Neural crest cell (in vitro differentiated cells): ENCODE data around the gene NFIL3. TPM values are rescaled to one million over a fixed set of nuclear protein-coding genes. Genes with fewer than 3 reads are reported as not detected.
"Not testable (repeated sequence)": the region's sequence is repeated elsewhere in the genome, so short reads cannot be mapped to it uniquely, and the experiment has no call there.

Source experiments
- DNase-seq: peaks from one replicate; pipeline ENCODE4 v3.0.0; 2021; ENCODE audit warnings: low read depth, mixed read lengths, low spot score
- H3K27ac Mint-ChIP-seq: one replicate; pipeline ENCODE4 v1.8.0; 2021; ENCODE audit warnings: mild to moderate bottlenecking, mixed read lengths; ENCODE audit not compliant: unreplicated experiment
- H3K27me3 Mint-ChIP-seq: 2 replicates; pipeline ENCODE4 v1.8.0; 2021; ENCODE audit warnings: low read depth, mild to moderate bottlenecking, mixed read lengths
- H3K36me3 Mint-ChIP-seq: 2 replicates; pipeline ENCODE4 v1.8.0; 2021; ENCODE audit warnings: low read depth, mild to moderate bottlenecking, mixed read lengths
- H3K4me1 Mint-ChIP-seq: 2 replicates; pipeline ENCODE4 v1.8.0; 2021; ENCODE audit warnings: mixed read lengths
- H3K4me3 Mint-ChIP-seq: one replicate; pipeline ENCODE4 v1.8.0; 2021; ENCODE audit warnings: mild to moderate bottlenecking, mixed read lengths
- H3K9me3 Mint-ChIP-seq: 2 replicates; pipeline ENCODE4 v1.8.0; 2021; ENCODE audit warnings: mixed read lengths
- CTCF ChIP-seq: fragments of 200-600 bp; sonication (generic); conservative IDR thresholded peaks from 2 replicates; pipeline ENCODE4 v1.5.0; 2021; ENCODE audit warnings: antibody characterized with exemption, mild to moderate bottlenecking
- total RNA-seq: library from RNA; stranded (reverse); gene quantifications from 2 replicates; pipeline ENCODE4 v1.2.1, GENCODE V29; 2021

Gene NFIL3
- total RNA-seq, 1 donor from 2014 or later: 16.8 TPM

GRCh38 chr9:91371894-91372293 is 51.7 kb downstream of the NFIL3 start:
- no peak overlapping the region for H3K4me3 Mint-ChIP-seq
- peaks cover 5% of the 10 kb centered on the region for H3K9me3 Mint-ChIP-seq
- DNase-seq: no peak
- H3K27ac Mint-ChIP-seq: no peak overlapping the region
- no peaks in the 10 kb centered on the region for H3K36me3 Mint-ChIP-seq
- no peaks in the 10 kb centered on the region for H3K4me1 Mint-ChIP-seq
- no peaks in the 10 kb centered on the region for H3K27me3 Mint-ChIP-seq
- TF ChIP-seq CTCF: no peak

DNA sequence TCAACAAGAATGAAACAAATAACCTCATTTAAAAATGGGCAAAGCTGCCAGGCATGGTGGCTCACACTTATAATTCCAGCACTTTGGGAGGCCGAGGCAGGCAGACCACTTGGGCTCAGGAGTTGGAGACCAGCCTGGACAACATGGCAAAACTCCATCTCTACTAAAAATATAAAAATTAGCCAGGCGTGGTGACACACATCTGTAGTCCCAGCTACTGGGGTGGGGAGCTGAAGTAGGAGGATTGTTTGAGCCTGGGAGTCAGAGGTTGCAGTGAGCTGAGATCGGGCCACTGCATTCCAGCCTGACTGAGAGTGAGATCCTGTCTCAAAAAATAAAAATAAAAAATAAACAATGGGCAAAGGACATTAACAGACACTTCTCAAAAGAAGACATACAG is 53.6 kb downstream of the NFIL3 start:
- H3K4me1 Mint-ChIP-seq, H3K27ac Mint-ChIP-seq, H3K36me3 Mint-ChIP-seq, H3K9me3 Mint-ChIP-seq, DNase-seq, H3K27me3 Mint-ChIP-seq, H3K4me3 Mint-ChIP-seq: not testable (repeated sequence)

DNA sequence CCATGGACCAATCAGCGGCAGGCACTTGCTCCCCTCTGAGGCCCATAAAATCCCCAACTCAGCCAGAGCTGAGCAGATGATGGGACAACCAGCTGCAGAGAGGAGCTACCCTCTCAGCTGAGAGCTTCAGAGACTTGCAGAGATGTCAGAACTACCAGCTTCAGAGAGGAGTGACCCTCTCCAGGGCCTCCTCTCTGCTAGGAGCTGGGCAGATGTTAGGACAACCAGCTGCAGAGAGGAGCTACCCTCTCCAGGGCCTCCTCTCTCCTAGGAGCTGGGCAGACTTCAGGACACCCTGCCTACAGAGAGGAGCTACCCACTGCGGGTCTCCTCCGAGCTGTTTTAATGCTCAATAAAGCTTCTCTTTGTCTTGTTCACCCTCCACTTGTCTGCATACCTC is 58.9 kb downstream of the NFIL3 start:
- DNase-seq: no peak
- peaks cover 20% of the 10 kb centered on the region for H3K4me1 Mint-ChIP-seq
- H3K9me3 Mint-ChIP-seq: peaks cover 10% of the 10 kb centered on the region
- peak overlapping the region; percentile 49 for H3K4me3 Mint-ChIP-seq
- no peaks in the 10 kb centered on the region for H3K36me3 Mint-ChIP-seq
- no peak for TF ChIP-seq CTCF
- H3K27ac Mint-ChIP-seq: no peak overlapping the region
- no peaks in the 10 kb centered on the region for H3K27me3 Mint-ChIP-seq

DNA sequence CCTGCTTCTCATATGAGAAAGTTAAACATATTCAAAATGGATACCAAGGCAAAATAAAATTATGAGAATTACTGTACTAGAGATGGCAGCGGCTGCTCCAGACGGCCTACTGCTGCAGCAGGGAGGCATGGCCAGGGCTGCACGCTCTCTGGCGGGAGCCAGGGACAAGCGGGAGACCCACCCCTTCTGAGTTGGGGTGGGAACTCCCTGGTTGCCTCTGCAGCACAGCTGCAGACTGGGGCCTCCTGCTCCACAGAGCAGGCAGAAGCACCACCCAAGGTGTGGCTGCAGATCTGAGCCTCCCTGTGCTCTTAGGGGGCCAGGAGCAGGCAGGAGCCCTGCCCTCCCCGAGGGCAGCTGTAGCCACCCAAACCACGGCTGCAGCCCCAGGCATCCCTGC is 59.6 kb downstream of the NFIL3 start:
- TF ChIP-seq CTCF: no peak
- Mint-ChIP-seq H3K4me3 (peak overlapping the region; percentile 85), H3K4me1 (peaks cover 20% of the 10 kb centered on the region), H3K36me3 (no peaks in the 10 kb centered on the region), H3K27ac (no peak overlapping the region), H3K9me3 (peaks cover 10% of the 10 kb centered on the region), H3K27me3 (no peaks in the 10 kb centered on the region)
- DNase-seq: no peak

DNA sequence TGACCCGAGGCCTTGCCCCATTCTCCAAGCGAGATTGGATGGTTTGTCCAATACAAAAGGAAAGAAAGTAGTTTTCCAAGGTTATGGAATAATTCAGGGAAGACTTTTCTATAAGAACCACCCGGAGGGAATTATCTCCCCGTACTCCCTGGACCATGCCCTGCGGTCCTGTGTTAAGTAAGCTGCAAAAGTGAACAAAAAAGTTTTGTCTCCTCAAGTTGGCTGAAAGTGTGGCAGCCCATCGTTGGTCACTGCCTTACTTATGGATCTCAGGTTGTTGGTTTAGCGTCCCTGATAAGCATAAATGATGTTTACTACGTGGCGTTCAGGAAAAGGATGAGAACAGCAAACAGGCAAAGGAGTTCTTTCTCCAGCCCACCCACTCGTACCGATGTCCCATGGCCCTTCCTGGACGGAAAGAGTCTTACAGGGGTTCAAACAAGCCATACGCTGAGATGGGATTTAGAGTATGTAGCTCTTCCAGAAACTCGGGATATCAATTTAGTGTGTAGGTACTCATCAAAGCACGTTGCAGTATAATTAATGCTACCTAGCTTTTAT is 61.5 kb downstream of the NFIL3 start:
- H3K9me3 Mint-ChIP-seq: peaks cover 5% of the 10 kb centered on the region
- H3K4me3 Mint-ChIP-seq: peak overlapping the region; percentile 87
- no peaks in the 10 kb centered on the region for H3K36me3 Mint-ChIP-seq
- no peak for TF ChIP-seq CTCF
- H3K4me1 Mint-ChIP-seq: peaks cover 20% of the 10 kb centered on the region
- peak overlapping the region; percentile 84 for H3K27ac Mint-ChIP-seq
- no peak for DNase-seq
- no peaks in the 10 kb centered on the region for H3K27me3 Mint-ChIP-seq

GRCh38 chr9:91361291-91362050 is 62.2 kb downstream of the NFIL3 start, which contains the start of gene AUH:
TSS of gene AUH (minus strand) at chr9:91361918. CDS start at chr9:91361889, 29 bp downstream.
- Mint-ChIP-seq H3K36me3 (no peaks in the 10 kb centered on the region), H3K27me3 (no peaks in the 10 kb centered on the region), H3K27ac (peak within 1 kb of the TSS; percentile 96), H3K4me3 (peak within 1 kb of the TSS; percentile 98), H3K9me3 (peaks cover 5% of the 10 kb centered on the region), H3K4me1 (peaks cover 20% of the 10 kb centered on the region)
- peak; percentile 49 for TF ChIP-seq CTCF
- peak; percentile 85 for DNase-seq
